Common myeloid progenitor, CD34-positive (primary cell): Measurements from ENCODE around the gene RABL2B.
"Not testable (repeated sequence)": the region's sequence is repeated elsewhere in the genome, so short reads cannot be mapped to it uniquely, and the experiment has no call there.

Experiments
- CTCF ChIA-PET: fragments of 350-600 bp; sonication (Branson Sonifier 250); formaldehyde crosslinking; loops from one replicate; lab custom pipeline; 2021; ENCODE audit warnings: antibody characterized with exemption; lab: Charles Lee
- POLR2A ChIA-PET: fragments of 350-600 bp; sonication (Branson Sonifier 250); formaldehyde crosslinking; loops from one replicate; lab custom pipeline; 2021; ENCODE audit warnings: antibody characterized with exemption; lab: Charles Lee
- DNase-seq, 3 donors: peaks; one replicate each; pipeline versions ENCODE4 v3.0.0 to v3.0.0-alpha.2; 2013
- H3K27ac ChIP-seq, 2 experiments: 1 replicate in 1 of 2; 2 replicates in 1 of 2; pipeline ENCODE4 v1.7.0; 2013; ENCODE audit warnings: inconsistent platforms in 2 of 2, low read length in 2 of 2, mild to moderate bottlenecking in 2 of 2, low read depth in 1 of 2, moderate library complexity in 1 of 2; ENCODE audit not compliant: severe bottlenecking in 2 of 2, insufficient read depth in 1 of 2, poor library complexity in 1 of 2
- H3K27me3 ChIP-seq, 5 experiments: replicated peaks in 2 of 5; 1 replicate in 3 of 5; 2 replicates in 2 of 5; pipeline versions ENCODE4 v1.6.1 to v1.7.0; 2013; ENCODE audit warnings: low read length in 4 of 5, mild to moderate bottlenecking in 2 of 5, moderate library complexity in 2 of 5, inconsistent platforms in 1 of 5; ENCODE audit not compliant: insufficient read depth in 5 of 5, control insufficient read depth in 4 of 5
- H3K36me3 ChIP-seq, 4 experiments: 1 replicate in 2 of 4; 2 replicates in 2 of 4; pipeline versions ENCODE4 v1.6.1 to v1.7.0; 2013; ENCODE audit warnings: low read length in 3 of 4, control low read depth in 1 of 4, mild to moderate bottlenecking in 1 of 4; ENCODE audit not compliant: control insufficient read depth in 4 of 4, insufficient read depth in 4 of 4
- H3K4me1 ChIP-seq, 4 experiments: 1 replicate in 3 of 4; 2 replicates in 1 of 4; pipeline versions ENCODE4 v1.6.1 to v1.7.1; 2013; ENCODE audit warnings: low read length in 3 of 4, mild to moderate bottlenecking in 3 of 4, control low read depth in 1 of 4, inconsistent platforms in 1 of 4, moderate library complexity in 1 of 4; ENCODE audit not compliant: control insufficient read depth in 4 of 4, insufficient read depth in 4 of 4; ENCODE audit errors: control extremely low read depth in 1 of 4
- H3K4me3 ChIP-seq, 7 experiments: 1 replicate in 4 of 7; 2 replicates in 3 of 7; pipeline versions ENCODE4 v1.5.1 to v1.7.0; 2013; ENCODE audit warnings: mild to moderate bottlenecking in 7 of 7, low read length in 6 of 7, moderate library complexity in 6 of 7, inconsistent platforms in 2 of 7, low read depth in 2 of 7, control low read depth in 1 of 7; ENCODE audit not compliant: insufficient read depth in 4 of 7, control insufficient read depth in 1 of 7; ENCODE audit errors: extremely low read depth in 1 of 7
- H3K9me3 ChIP-seq, 5 experiments: 1 replicate in 4 of 5; 2 replicates in 1 of 5; pipeline versions ENCODE4 v1.6.1 to v1.7.1; 2013; ENCODE audit warnings: low read length in 4 of 5, mild to moderate bottlenecking in 2 of 5, inconsistent platforms in 1 of 5, low read depth in 1 of 5, moderate library complexity in 1 of 5; ENCODE audit not compliant: control insufficient read depth in 4 of 5, insufficient read depth in 2 of 5; ENCODE audit errors: control extremely low read depth in 1 of 5
- WGBS: methylation state at CpG from one replicate; pipeline ENCODE4 v1.1.5; 2013; ENCODE audit not compliant: insufficient coverage; 5-methylcytosine and 5-hydroxymethylcytosine counted together

RABL2B gene

GRCh38 chr22:50749302-50750074 is 33.9 kb downstream of the RABL2B start:
- H3K9me3 ChIP-seq: not testable (repeated sequence)
- WGBS: 79% methylated on average over 2 of the region's 9 CpGs

GRCh38 chr22:50748630-50749029 is 34.8 kb downstream of the RABL2B start:
- 100% methylated on average over 1 of the region's 13 CpGs for WGBS
- H3K36me3 ChIP-seq, H3K9me3 ChIP-seq, H3K27me3 ChIP-seq, H3K27ac ChIP-seq, CTCF ChIA-PET, DNase-seq, POLR2A ChIA-PET, H3K4me1 ChIP-seq, H3K4me3 ChIP-seq: not testable (repeated sequence)

More at GRCh38 chr22:50749302-50750074, 33.9 kb downstream of the RABL2B start:
- H3K4me1 ChIP-seq, CTCF ChIA-PET, H3K27me3 ChIP-seq, H3K36me3 ChIP-seq, H3K27ac ChIP-seq, H3K4me3 ChIP-seq, POLR2A ChIA-PET, DNase-seq: not testable (repeated sequence)

GRCh38 chr22:50747521-50747920 is 35.9 kb downstream of the RABL2B start:
- DNase-seq, H3K4me1 ChIP-seq, H3K9me3 ChIP-seq, CTCF ChIA-PET, H3K27ac ChIP-seq, H3K36me3 ChIP-seq, H3K4me3 ChIP-seq, H3K27me3 ChIP-seq, POLR2A ChIA-PET: not testable (repeated sequence)
- WGBS: no CpG with 5 or more reads among the region's 1 CpG

GRCh38 chr22:50744424-50744823 is 39.0 kb downstream of the RABL2B start:
- CTCF ChIA-PET, H3K27ac ChIP-seq, H3K9me3 ChIP-seq, POLR2A ChIA-PET, H3K4me3 ChIP-seq, H3K27me3 ChIP-seq, H3K4me1 ChIP-seq, H3K36me3 ChIP-seq: not testable (repeated sequence)
- peak in 1 of 3 donors; percentile 15 for DNase-seq
- no CpG with 5 or more reads among the region's 12 CpGs for WGBS

- CTCF ChIA-PET, H3K4me1 ChIP-seq, H3K4me3 ChIP-seq, DNase-seq, H3K27me3 ChIP-seq, H3K27ac ChIP-seq, H3K36me3 ChIP-seq, H3K9me3 ChIP-seq, POLR2A ChIA-PET: not testable (repeated sequence)
- 100% methylated on average over 2 of the region's 5 CpGs for WGBS
These were observed 42.7 kb downstream of the RABL2B start for GRCh38 chr22:50740714-50741113.

- ChIA-PET CTCF (no interaction called here), POLR2A (no interaction called here)
- DNase-seq: no peak
- H3K27ac ChIP-seq: no peak overlapping the region
- no peaks in the 10 kb centered on the region for H3K9me3 ChIP-seq
- WGBS: 94% methylated on average over 11 of the region's 12 CpGs
- no peaks in the 10 kb centered on the region for H3K27me3 ChIP-seq
- no peaks in the 10 kb centered on the region for H3K4me1 ChIP-seq
- no peak overlapping the region for H3K4me3 ChIP-seq
- no peaks in the 10 kb centered on the region for H3K36me3 ChIP-seq
These were observed 43.5 kb downstream of the RABL2B start for GRCh38 chr22:50739894-50740293.

- CTCF ChIA-PET: no interaction called here
- H3K4me3 ChIP-seq: no peak overlapping the region
- no peaks in the 10 kb centered on the region for H3K4me1 ChIP-seq
- POLR2A ChIA-PET: no interaction called here
- DNase-seq: no peak
- H3K36me3 ChIP-seq: peaks cover 0 to under 1% (median 0%) of the 10 kb centered on the region in 4 experiments
- H3K27me3 ChIP-seq: no peaks in the 10 kb centered on the region
- no peak overlapping the region for H3K27ac ChIP-seq
- H3K9me3 ChIP-seq: no peaks in the 10 kb centered on the region
- 97% methylated on average over 17 of the region's 17 CpGs for WGBS
These were observed 44.2 kb downstream of the RABL2B start for GRCh38 chr22:50739279-50739691.
